HG02943 (cell line): ENCODE measurements around the gene TMEM163.
"Not testable (repeated sequence)": the region's sequence is repeated elsewhere in the genome, so short reads cannot be mapped to it uniquely, and the experiment has no call there.

Experiments used
- ATAC-seq: cut with Tn5 transposase; IDR thresholded peaks from one replicate; pipeline ENCODE4 v1.9.1; 2021; ENCODE audit warnings: mild to moderate bottlenecking, low read depth, moderate library complexity; ENCODE audit not compliant: unreplicated experiment

The TMEM163 gene

DNA sequence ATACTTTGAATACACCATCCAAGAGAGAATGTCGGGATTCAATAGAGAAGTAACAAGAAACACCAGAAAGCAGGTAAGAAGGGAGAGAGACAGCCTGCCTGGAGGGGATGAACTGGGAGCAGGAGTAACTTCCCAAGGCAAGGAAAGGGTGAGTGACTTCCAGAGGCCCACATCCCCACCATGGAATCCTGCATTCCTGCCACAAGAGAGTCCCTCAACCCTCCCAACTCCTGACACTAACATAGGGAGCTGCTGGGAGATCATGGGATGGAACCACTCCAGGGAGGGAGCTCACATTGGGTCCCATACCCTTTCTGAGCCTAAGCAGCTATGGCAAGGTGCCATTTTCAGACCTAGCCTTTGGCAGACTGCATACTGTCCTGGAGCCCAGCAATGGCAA lies 5.5 kb upstream of the TMEM163 start:
- no peak for ATAC-seq

DNA sequence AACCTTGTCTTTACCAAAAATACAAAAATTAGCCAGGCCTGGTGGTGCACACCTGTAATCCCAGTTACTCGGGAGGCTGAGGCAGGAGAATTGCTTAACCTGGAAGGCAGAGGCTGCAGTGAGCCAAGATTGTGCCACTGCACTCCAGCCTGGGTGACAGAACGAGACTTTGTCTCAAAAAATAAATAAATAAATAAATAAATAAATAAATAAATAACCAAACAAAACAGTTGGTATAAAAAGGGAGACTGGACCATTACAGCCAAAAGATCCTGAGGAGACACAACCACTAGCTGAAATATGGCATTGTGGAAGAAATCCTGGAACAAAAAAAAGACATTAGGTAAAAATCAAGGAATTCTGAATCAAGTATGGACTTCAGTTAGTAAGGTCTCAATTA lies 4.9 kb upstream of the TMEM163 start:
- not testable (repeated sequence) for ATAC-seq

DNA sequence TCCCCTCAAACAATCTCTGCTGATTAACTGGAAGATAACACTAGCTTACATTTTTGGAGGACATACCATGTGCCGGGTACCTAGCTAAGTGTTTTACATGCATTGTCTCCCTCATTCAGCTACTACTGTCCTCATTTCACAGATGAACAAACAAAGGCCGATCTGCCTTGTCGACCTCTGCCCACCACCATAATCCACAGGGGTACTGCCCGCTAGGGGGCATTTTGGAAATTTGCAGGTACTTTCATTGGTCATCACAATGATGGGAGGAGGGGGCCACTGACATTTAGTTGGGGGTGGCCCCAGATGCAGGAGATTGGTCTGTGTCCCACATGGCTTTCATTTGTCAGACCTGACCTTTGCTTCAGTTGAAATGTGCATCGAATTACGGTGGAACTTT lies 3.9 kb upstream of the TMEM163 start:
- ATAC-seq: no peak

DNA sequence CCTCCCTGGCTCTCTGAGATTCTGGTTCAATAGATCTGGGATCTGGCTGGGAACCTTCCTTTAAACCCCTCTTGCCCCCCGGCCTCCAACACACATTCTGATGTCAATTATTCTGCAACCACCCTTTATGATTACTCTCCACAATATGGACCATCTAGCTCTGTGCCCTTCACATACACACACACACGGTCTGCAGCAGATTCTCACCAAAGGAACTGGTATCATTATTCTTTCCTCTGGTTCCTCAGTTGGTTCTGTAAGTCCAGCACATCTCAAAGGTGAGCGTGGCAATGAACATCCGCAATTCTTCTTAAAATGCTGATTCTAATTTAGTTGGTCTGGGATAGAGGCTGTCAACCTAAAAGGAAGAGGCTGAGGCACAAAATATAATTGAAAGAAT lies 2.8 kb upstream of the TMEM163 start:
- ATAC-seq: no peak

DNA sequence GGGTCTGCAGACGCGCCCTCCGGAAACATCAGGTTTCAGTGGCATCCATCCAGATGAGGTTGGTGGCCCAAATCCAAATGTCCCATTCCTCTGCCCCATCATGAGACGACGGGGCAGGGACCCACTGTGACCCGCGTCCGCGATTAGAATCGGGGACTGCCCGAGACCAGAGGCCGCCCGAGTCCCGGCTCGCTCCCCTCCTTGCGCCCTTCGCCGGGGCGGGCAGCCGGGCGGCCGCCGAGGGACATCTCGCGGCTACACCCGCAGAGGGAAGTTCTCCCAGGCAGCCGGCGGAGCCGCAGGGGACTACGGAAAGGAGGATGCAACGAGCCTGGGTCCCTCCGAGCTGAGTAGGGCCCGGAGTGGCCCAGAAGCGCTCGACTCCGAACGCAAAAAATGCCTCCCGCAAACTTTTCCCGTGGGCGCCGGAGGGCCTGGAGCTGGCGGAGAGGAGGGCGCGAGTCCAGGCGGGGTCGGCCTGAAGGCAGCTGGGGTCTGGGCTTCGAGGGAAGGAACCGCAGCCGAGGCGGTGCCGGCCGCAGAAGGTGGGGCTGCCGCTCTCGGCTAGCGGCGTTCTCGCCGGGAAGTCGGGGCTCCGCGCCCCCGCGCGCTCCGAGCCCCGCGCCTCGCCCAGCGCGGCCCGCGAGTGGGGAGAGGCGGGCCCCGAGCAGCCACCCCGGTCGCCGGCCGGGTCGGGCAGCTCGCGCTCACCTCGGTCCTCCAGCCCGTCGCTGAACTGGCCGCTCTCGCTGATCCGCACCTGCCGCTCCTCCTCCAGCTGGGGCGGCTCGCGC lies 580 bp downstream of the TMEM163 start:
- ATAC-seq: no peak

DNA sequence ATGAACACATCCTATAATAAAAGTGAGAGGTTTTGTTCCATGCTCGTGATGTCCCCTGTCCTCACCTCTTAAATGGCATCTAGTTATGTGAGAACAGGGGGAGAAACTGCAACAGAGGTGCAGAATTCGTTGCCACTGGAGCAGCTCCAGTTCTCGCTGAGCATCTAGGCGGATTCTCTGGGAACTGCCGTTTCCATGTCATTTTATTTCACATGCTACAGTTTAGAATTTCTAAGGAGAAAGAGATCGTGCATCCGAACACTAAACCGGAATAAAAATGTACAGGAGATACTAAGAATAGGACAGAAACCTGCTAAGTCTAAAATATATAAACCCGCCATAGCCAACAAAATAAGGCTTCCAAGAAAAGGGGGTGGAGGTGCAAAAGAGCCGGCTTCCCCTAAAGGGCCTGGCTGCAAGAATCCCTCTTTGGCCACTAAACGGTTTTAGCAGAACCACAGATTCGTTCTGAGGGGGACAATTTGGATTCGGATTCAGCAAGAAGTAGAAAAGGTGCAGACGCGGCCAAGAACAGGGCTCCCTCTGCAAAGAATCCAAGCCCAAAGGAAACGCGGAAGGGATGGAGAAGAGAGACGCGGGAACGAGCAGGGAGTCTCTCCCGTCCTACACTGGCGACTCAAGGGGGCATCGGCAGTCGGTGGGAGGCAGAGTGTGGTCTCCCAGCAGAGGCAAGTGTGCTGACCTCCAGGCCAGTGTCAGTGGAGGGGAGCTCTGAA lies 1.3 kb downstream of the TMEM163 start:
- ATAC-seq: no peak

DNA sequence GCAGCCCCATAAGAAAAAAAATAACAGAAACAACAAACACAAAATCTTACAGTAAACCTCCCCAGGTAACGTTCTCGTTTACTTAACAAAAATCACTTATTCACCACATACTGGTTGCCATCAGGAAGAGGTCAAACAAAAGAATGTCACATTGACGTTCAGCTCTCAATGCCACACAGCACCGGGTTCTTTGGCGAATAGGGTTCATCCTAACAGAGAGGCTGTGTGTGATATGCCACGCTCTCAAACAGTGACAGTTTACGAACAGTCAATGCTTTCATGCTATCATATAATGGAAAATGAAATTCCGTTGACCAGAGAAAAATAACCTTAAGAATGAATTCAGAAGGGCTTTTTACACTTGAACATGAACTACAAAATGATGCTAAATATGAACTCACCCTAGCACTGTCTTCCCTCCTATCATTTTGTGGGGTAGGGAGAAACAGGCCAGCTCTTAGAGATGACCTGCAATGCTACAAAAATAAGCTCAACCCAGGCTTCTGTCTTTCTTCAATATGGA lies 2.0 kb downstream of the TMEM163 start:
- ATAC-seq: no peak

DNA sequence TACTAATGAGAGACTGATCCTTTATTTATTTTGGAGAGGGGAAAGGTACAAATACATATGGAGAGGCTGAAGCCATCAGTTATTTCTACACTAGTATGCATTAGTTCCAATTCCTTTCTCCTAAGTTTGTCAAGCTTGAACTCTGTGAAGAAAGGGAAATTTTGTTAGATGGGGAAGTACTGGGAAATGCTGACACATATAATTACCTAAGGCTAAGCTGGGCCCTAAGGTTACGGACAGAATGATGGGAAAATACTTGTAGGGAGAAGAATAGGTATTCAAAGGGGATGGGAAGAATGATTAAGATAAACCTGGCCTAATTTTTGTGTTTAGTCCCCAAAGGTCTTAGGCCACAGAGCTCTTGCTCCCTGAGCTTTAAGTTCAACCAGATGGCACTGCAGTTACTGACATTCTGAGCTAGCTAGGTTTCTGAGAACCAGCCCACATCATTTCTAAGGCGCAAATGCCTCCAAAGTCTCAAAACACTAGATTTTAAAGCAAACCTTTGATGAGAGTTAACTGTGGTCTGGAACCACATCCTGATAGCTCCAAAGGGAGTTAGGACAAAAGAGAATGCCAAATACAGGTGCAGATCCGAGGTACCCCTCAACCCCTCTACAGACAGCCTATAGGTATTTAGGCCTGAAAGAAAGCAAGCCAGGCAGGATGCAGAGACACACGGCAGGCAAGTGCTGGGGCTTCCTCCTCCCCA lies 2.7 kb downstream of the TMEM163 start:
- no peak for ATAC-seq

DNA sequence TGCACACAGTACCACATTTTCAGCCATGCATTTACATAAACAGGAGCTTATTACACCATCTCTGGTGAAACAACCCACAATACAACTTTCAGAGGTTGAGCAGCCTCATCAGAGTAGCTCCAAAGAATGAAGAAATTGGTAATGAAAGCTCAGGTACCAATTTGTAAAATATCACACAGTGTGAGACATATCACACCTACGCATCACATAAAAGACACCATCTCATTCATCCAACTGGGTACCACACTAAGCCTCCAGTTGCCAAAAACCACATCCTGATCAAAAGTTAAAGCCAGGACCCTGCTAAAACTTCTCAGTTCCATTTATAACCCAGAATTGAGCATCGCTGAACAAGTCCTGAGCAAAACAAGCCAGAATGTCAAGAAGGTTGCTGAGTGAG lies 4.6 kb downstream of the TMEM163 start:
- no peak for ATAC-seq

DNA sequence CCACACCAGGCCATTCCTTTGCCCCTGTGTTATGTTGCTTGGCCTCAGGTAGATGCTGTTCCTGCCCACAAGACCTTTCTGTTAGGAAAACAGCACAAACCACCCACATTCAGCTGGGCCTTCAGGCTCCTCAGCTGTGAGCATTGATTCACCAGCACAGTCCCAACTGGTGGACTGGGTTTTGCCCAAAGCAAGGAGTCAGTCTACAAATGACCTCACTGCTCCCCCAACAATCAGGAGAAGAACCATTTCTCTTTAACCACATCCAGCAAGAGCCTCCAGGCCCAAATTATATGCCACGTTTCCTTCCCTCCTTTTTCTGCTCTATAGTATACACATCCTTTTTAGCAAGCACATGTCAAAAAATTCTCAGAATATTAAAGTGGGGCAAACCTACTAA lies 5.2 kb downstream of the TMEM163 start:
- ATAC-seq: no peak

DNA sequence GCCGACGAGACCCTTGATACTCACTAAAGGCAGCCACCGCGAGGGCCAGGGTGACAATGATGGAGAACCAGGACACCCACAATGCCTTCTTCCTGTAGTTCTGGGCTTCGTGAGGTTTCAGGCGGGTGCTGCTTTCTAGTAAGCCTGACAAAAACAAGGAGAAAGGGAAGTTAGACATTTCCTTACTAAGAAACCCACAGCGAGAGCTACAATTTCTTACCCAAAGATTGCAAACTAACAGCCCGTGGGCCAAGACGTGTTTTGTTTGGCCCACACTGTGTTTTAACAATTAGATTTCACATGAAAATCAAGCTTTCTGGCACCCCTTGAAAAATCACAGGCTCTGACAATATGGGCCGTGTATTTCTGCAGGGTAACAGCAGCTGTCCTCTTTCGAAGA lies 5.6 kb downstream of the TMEM163 start:
- no peak for ATAC-seq

DNA sequence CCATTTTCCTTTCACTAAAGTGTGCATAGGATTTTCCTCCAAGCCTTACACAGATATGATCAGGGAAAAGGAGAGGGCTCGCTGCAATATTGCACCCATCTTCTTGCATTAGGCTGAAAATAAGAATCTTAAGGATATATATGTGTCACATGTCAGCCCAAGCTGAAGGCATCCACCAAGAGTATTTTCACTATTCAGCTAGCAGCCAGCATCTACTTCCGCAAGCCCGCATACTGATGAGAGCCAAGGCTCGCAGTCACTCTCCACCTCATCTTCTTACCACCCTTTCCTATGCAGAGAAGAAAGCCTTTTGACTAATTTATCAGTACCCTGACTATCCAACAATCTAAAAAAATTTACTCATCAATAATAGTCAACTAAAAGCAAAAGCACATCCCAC lies 6.1 kb downstream of the TMEM163 start:
- no peak for ATAC-seq

DNA sequence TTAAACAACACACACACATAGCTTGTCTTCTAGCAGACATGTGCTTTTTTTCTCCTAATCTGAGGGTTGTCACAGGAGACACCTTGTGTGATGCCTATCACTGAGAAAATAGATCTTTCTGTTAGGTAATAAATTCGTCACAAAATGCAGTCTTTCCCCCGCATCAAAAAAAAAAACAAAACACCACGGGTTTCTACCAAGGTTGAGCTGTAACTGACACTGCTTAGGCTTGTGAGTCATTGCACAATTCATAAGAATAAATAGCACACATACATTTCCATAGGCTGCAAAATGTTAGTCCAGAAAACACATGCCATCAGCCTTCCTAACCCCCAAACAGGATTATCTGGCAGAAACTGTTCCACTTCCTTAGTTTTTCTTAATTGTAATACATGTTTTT lies 6.5 kb downstream of the TMEM163 start:
- ATAC-seq: no peak

DNA sequence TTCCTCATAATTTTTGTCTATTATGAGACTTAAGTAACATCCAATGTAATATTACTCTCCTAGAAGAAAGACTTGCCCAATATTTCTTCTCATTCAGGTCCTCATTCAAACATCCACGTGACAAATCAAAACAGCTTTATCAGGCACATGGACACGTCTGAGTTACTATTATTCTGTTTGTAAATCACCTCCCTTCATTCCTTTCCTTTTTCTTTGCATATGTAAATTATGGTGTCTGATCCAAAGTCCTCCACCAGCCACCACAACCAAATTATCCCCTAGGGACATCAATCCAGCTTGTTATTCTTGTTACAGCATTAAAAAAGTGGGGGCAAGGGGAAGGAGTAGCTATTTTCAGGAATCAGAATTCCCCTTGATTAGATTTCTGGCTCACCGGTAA lies 7.1 kb downstream of the TMEM163 start:
- no peak for ATAC-seq

DNA sequence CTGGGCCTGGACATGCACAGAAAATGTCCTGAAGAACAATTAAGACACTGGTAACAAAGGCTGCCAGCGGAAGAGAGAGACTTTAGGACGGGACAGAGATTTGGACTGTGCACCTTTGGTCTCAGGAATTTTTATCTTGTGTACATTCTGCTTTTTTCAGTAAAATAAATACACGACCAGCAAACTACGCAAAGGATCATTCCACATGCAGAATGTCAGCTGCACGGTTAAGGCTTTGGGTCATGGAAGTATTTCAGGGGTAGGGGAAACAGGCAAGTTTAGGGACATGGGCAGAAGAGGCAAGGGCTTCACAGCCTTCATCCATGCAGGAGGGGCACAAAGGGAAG lies 11.5 kb downstream of the TMEM163 start:
- no peak for ATAC-seq

DNA sequence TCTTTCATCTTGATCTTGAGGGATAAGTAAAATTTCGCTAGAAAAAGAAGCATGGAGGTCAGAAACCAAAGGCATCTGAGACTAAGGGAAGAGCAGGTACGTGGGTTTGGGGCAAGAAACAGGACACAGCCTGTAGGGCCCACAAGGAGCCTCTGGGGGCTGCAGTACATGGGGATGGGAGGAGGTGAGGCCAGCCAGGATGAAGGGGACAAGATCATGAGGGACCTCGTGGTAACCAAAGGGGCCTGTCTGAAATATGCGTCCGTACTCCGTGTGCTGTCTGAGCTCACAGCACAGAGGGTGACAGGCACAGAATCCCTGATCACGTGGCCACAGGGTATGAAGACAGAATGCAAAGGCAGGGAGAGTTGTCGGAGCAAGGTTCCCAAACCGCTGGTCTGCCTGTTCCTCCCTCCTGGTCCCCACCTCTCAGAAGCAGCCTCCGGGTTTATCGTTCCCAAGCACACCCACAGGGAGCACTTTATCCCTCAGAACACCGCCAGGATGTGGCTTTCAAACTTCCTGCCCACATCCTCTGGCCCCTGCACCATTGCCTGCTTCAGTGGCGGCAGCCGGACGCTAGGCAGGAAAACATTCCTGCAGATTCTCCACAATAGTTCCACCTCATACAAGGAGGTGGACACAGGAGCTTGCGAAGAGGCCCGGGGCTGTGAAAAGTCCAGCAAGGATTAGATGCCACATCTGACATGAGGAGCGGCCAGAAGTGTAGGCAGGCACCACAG lies 12.0 kb downstream of the TMEM163 start:
- ATAC-seq: no peak

DNA sequence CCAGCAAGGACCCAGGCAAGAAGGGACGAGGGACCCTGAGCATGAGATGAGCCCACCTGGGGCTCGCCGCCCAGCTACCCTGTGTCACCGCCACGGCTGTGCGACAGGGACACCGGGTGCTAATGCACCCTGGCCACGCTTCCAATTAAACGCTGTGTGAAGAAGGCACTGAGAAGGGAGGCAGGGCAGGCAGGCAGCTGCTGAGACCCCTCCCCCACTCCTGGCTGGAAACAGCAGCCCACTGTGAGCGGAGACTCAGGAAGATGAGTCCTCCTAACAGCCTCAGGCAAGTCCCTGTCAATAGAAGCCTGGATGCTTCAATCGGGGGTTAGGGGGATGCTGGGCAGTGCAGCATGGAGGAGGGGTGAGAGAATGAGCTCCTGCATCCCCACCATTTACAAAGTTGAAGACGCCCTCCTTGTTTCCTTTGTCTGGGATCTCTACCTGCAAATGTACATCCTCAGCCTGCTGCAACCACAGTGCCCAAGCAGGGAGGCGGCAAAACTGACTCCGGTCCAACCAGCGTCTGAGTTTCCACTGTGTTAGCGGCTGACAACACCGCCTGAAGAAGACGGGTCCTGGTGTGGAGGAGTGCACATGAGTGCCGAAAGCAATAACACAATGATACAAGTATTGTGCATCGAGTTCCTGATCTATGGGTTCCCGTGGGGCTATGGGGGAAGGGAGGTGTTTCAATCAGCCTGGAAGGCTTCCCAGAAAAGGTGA lies 12.8 kb downstream of the TMEM163 start:
- no peak for ATAC-seq

DNA sequence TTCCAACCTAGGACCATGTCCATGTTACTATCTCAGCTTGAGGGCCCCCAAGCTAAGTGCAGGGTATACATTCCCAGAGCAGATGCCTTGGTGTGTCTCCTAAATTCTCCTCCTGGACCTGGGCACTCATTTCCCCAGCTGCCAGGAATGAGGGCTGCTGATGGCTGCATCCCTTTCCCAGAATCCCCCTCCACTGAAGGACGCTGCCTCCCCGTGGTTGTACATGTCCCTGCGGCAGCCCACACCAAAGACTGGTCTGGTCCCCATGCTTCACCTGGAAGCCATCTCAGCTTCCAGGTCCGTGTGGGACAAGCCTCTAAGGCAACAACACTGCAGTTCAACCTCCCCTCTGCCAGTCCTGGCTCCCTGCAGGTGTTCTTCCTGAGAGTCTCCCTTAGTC lies 14.6 kb downstream of the TMEM163 start:
- no peak for ATAC-seq

DNA sequence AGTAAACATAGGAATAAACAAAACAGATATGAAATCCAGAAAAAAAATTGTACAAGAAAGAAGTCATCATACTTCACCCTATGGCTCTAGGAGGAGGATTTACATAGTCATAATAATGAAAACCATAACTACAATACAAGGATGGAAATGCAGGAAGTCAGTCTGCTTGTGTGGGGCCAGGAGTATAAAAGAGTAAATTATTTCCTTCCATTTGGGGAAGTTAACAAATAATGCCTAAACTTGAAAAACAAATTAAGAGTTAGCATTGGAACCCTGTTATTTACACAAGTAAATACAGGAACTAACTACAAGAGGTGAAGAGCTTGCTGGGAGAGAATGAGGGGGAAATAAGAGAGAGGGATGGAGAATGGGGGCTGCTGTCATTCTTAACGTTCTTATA lies 15.4 kb downstream of the TMEM163 start:
- no peak for ATAC-seq

DNA sequence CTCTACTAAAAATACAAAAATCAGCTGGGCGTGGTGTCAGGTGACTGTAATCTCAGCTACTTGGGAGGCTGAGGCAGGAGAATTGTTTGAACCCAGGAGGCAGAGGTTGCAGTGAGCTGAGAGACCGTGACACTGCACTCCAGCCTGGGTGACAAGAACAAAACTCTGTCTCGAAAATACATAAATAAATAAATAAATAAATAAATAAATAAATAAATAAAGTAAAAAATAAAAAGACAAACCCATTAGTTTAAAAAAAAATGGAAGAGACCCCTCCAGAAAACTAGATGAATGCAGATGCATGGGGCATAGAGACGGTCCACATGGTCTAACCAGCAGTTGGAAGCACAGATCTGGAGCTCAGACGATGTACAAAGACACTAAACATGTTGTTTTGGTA lies 18.1 kb downstream of the TMEM163 start:
- no peak for ATAC-seq
